Lung microvascular endothelial cell (primary cell): ENCODE results near the gene ITPR2. TPM values are rescaled to one million over a fixed set of nuclear protein-coding genes. Genes with fewer than 3 reads are reported as not detected.
"Not testable (repeated sequence)": the region's sequence is repeated elsewhere in the genome, so short reads cannot be mapped to it uniquely, and the experiment has no call there.

Source experiments
- DNase-seq, 2 donors: peaks; one replicate each; pipeline versions ENCODE4 v3.0.0 to v3.0.0-alpha.2; 2010; ENCODE audit warnings: low read depth in 2 of 2
- total RNA-seq: library from RNA; depleted of rRNA; stranded (reverse); fragments of >200 nt; gene quantifications from 2 replicates; pipeline ENCODE4 v1.2.1, GENCODE V29; 2014

The ITPR2 gene
- total RNA-seq, 1 donor from 2014 or later, result 14.5 TPM

- DNase-seq, result peak in 1 of 2 donors; percentile 17
Observed at GRCh38 chr12:26851031-26851809, 18.2 kb upstream of the ITPR2 start.

DNA sequence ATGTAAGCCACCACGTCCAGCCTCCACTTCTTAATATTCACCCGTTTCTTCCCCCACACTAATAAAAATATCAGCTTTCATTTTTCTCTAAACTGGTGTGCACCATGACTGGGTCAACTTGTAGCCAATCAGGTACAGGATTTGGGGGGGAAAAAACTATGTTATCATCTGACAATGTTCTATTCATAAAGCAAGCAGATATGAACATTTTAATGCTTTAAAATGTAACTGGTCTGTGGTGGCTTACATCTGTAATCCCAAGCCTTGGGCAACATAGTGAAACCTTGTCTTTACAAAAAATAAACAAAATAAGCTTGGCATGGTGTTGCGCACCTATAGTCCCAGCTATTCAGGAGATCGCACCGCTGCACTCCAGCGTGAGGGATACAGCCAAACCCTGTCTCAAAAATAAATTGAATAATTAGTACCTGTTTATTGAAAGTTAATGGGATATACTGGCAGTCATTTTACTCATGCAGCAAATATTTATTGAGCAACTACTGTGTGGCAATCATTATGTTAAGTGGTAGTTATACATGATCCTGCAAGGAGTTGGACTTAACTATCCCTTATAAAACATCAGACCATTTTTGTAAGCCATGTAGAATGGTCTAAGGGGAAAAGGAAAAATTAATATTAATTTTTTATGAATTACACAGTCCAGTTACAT, 15.3 kb upstream of the ITPR2 start:
- no peak for DNase-seq

DNA sequence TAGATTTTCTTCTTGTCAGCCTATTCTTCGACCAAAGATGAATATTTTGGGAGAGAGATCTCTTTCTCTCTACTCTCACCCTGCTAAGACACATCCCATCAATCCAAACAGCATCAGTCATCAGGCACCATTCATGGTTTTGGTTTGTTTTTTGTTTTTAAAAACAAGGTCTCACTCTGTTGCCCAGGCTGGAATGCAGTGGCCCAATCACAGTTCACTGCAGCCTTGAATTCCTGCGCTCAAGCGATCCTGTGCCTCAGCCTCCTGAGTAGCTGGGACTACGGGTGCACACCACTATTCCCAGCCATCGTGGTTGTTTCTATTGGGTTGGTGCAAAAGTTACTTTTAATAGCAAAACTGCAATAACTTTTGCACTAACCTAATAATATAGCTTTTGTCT, 14.4 kb upstream of the ITPR2 start:
- DNase-seq, result no peak

- no peak for DNase-seq
Observed at GRCh38 chr12:26846416-26846815, 13.4 kb upstream of the ITPR2 start.

- peak in 1 of 2 donors; percentile 69 for DNase-seq
Observed at GRCh38 chr12:26845984-26846383, 13.0 kb upstream of the ITPR2 start.

DNA sequence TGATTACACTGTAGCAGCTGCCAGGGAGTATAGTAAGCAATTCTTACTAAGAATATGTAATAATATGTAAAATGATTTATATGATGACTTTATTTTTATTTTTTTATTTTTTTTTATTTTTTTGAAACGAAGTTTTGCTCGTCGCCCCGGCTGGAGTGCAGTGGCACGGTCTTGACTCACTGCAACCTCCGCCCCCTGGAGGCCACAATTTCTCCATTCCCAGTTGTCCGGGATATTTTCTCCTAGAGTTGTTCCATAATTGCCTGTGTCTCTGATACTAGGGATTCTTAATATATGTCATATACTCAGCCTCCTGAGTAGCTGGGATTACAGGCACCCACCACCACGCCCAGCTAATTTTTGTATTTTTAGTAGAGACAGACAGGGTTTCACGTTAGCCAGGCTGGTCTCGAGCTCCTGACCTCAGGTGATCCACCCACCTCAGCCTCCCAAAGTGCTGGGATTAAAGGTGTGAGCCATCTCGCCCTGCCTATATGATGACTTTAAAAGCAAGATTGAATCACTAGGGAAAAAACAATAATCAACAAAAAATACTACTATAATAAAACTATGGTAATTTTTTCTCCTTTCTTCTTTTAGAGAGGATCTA, 12.2 kb upstream of the ITPR2 start:
- DNase-seq, result peak; percentile 76 to 80

- no peak for DNase-seq
Observed at GRCh38 chr12:26843311-26843710, 10.3 kb upstream of the ITPR2 start.

DNA sequence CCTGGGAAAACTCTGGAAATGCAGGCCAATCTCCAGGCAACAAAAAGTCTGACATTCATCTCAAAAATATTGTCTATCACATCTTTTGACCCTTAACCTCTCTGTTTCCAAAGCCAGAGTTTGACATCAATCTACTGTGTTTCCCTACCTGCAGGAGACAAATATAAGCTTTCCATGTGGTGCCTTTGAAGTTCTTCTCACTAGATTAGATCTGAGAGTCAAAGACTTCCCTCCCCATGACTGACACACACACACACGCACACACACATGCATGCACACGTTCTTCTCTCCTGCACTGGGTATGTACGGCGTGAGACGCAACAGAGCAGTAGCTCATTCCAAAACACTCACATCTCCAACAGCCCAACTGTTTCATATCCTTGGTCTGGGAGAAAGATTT, 8.1 kb upstream of the ITPR2 start:
- DNase-seq, result no peak

DNA sequence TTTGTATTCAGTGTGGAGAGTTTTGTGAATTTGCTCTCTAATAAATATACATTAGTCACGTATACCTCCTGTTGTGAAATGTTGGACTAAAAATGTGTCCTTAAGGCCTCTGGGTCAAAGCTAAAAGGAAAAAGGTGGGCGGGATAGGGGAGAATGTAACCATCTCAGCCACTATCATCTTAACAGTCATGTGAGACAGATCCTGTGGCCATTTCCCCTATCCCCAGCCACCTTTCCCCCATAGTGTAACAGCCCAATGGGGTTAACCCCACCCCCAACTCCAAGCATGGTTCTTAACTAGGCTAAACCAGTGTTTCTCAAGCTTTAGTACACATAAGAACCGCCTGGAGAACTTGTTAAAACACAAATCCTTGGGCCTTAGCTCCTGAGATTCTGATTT, 6.5 kb upstream of the ITPR2 start:
- no peak for DNase-seq

DNA sequence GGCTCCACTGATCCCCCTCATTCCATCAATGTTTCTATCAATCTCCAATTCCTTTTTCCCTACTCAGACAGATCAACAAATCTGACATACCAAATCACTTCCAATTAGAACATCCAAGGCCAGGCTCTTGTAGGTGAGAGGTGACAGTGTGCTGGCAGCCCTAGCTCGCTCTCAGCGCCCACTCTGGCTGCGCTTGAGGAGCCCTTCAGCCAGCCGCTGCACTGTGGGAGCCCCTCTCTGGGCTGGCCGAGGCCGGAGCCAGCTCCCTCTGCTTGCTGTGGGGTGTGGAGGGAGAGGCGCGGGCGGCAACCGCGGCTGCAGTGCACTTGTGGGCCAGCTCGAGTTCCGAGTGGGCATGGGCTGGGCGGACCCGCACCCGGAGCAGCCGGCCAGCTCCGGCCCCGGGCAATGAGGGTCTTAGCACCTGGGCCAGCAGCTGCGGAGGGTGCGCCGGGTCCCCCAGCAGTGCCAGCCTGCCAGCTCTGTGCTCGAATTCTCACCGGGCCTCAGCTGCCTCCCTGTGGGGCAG, 6.0 kb upstream of the ITPR2 start:
- DNase-seq, result no peak

DNA sequence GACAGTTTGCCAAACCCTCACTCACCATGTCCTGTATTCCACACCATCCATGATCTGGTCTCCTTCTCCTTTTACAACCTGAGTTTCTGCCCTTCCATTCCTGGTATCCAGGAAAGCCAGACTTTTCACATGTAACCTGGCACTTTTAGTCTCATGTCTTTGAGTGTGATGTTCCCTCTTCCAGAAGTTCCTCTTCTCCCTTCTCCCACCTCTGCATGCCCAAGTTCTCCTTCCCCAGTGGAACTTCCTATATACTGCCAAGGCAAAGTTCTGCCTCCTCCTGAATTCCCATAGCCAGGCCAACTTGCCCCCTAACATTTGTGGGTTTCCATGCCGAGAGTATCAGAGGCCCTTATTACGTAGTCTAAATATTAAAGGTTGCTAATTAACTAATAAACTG, 3.2 kb upstream of the ITPR2 start:
- no peak for DNase-seq

DNA sequence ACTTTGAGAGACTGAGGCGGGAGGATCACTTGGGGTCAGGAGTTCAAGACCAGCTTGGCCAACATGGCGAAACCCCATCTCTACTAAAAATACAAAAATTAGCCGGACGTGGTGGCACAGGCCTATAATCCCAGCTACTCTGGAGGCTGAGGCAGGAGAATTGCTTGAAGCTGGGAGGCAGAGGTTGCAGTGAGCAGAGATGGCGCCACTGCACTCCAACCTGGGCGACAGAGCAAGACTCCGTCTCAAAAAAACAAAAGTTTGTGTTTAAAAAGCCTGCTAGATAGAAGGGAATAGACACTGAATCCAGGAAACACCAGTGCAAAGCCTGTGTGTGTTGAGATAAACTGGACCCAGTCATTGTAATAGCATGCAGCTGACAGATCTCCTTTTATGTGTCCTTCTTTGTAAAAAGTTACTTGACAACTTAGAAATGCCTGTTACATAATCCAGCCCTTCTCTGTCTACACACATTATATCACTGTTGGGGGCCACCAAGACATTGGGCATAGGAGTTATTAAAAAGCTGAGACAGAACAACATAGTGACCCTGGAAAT, 1.6 kb upstream of the ITPR2 start:
- not testable (repeated sequence) for DNase-seq

- peak in 1 of 2 donors; percentile 44 for DNase-seq
Observed at GRCh38 chr12:26833743-26834490, 923 bp upstream of the ITPR2 start.

GRCh38 chr12:26831951-26832821, 808 bp downstream of the ITPR2 start:
- DNase-seq, result peak; percentile 74 to 92

- DNase-seq, result peak; percentile 28 to 37
Observed at GRCh38 chr12:26830783-26831551, 2.0 kb downstream of the ITPR2 start.

DNA sequence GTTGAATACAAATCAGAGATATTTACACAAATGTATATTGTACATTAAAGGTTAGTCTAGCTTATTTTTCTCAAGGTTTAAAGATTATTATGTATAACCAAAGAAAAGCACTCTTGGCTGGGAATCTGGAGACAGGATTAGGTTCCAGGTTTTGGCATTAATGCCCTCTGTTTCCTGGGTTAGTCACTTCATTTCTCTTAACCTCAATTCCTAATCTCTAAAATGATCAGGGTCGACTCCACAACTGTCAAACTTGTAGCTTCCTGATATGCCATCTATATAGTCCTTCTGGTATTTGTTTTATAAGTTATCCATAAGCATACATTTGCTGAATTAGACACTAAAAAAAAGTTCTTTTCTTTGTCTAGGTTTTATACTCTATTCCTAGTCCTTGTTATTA, 2.6 kb downstream of the ITPR2 start:
- peak in 1 of 2 donors; percentile 29 for DNase-seq

DNA sequence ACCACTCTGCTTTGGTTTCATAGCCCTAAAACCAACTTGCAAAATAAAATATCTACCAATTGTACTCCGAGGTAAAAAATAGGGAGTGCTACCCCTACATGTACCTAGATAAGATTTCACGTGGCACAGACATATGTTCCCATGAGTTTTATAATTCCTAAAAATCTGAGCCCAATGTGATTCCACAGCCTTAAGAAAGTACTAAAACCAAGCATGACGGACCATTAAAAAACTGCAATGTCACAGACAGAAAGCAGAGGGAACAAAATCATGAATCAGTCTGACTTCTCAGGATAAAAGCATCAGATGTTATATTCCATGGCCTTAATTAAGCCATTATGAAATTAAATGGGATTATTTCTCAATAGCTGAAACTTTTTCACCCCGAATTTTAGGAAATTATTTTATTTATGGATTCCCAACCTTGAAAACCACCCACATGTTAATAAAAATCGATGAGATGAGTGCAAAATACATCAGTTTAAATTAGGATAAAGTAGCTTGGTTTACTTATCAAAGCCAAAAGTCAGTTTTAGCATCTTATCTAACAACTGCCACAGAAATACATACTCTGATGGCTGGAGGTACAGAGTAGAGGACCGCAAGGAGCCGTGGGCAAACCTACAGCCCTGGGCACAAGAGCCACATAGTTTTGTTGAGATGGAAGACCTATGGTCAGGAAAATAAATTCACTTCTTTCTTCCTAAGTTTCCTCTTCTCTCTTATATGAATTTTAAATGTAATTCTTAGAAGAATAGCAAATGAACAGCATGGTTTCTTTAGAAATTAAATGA, 4.5 kb downstream of the ITPR2 start:
- no peak for DNase-seq

GRCh38 chr12:26826437-26826836, 6.6 kb downstream of the ITPR2 start:
- no peak for DNase-seq
